ENCODE results near the gene PLCXD3. TPM values are rescaled to one million over a fixed set of nuclear protein-coding genes. Genes with fewer than 3 reads are reported as not detected.

PLCXD3 gene
- total and polyA plus RNA-seq, 9 of the 15 experiments (the other 6 are each of a cell fraction or from before 2014, with no cell fraction given), result not detected

- no peaks in the 10 kb centered on the region for H3K27me3 ChIP-seq (ENCODE audit: control insufficient read depth in 2 of 2, insufficient read depth in 2 of 2, low read length in 2 of 2)
- DNase-seq (ENCODE audit: extremely low read depth in 1 of 4, low spot score in 3 of 4), result no peak
- ChIA-PET CTCF (ENCODE audit: low intra/inter-chr PET ratio) (no interaction called here), POLR2A (no interaction called here)
- BruUV-seq (replicated peaks), result no TSS peak
- no peaks in the 10 kb centered on the region for H3K9me1 ChIP-seq (ENCODE audit: control insufficient read depth, insufficient read depth, low read length)
- H3K4me1 ChIP-seq (replicated peaks in 1 of 2; ENCODE audit: control insufficient read depth in 2 of 2, insufficient read depth in 2 of 2, low read length in 2 of 2), result no peaks in the 10 kb centered on the region
- intact Hi-C loops (cut with micrococcal nuclease) (no loop called here), in situ Hi-C loops (cut with MboI) (no loop called here)
- ATAC-seq, result no peak
- H3K9ac ChIP-seq (ENCODE audit: insufficient read depth in 1 of 2, low read depth in 2 of 2, low read length in 2 of 2), result no peak overlapping the region
- no peak overlapping the region for H3K4me3 ChIP-seq
- H3K79me2 ChIP-seq (ENCODE audit: control insufficient read depth, insufficient read depth, low read length), result no peaks in the 10 kb centered on the region
- H3K36me3 ChIP-seq (ENCODE audit: control insufficient read depth, insufficient read depth, low read length), result no peaks in the 10 kb centered on the region
- H4K20me1 ChIP-seq (replicated peaks; ENCODE audit: control insufficient read depth, insufficient read depth, low read length), result no peaks in the 10 kb centered on the region
- H2AFZ ChIP-seq (ENCODE audit: low read depth, low read length), result no peak overlapping the region
- no peak for FAIRE-seq
- no peak overlapping the region for H3K4me2 ChIP-seq (ENCODE audit: insufficient read depth, low read length)
- no peak overlapping the region for H3K27ac ChIP-seq (ENCODE audit: extremely low read depth, low read depth, low read length)
- no peaks in the 10 kb centered on the region for H3K9me3 ChIP-seq (replicated peaks; ENCODE audit: control insufficient read depth, insufficient read depth, low read depth, low read length)
- TF ChIP-seq NCOA2 (IDR thresholded peaks at IDR 0.05; ENCODE audit: partially characterized antibody in 2 of 2), result no peak
- no peak for TF ChIP-seq ID3 (CRISPR knock-in tag; IDR thresholded peaks at IDR 0.05)
- no peak for TF ChIP-seq ID3 (tag; IDR thresholded peaks at IDR 0.05)
- no peak for TF ChIP-seq NCOA4 (IDR thresholded peaks at IDR 0.05; ENCODE audit: partially characterized antibody)
- no peak for TF ChIP-seq ZNF280A (IDR thresholded peaks at IDR 0.05; ENCODE audit: low read depth, partially characterized antibody)
- no peak for TF ChIP-seq GTF3C2 (IDR thresholded peaks at IDR 0.05; ENCODE audit: borderline replicate concordance, extremely low read depth, insufficient read length)
- no peak for TF ChIP-seq AFF4 (CRISPR knock-in tag; IDR thresholded peaks at IDR 0.05)
- no peak for TF ChIP-seq U2AF1 (optimal IDR thresholded peaks at IDR 0.05; ENCODE audit: low read depth, low read length)
- TF ChIP-seq HMBOX1 (IDR thresholded peaks at IDR 0.05), result no peak
- no peak for TF ChIP-seq SRSF9 (IDR thresholded peaks at IDR 0.05; ENCODE audit: borderline replicate concordance, low read depth, low read length)
- TF ChIP-seq ZNF445 (CRISPR knock-in tag; IDR thresholded peaks at IDR 0.05; ENCODE audit: low read depth), result no peak
- no peak for TF ChIP-seq GATA2 (CRISPR knock-in tag; IDR thresholded peaks at IDR 0.05)
Measured at GRCh38 chr5:41503860-41504259, 6.5 kb downstream of the PLCXD3 start.

All from K562 (cell line).